GM19351 (cell line): ENCODE results near the gene NDST1.
A peak's percentile ranks its signal among the peaks of the same experiment; 100 is the strongest.

ENCODE experiments used
- ATAC-seq: cut with Tn5 transposase; IDR thresholded peaks from one replicate; pipeline ENCODE4 v1.9.1; 2021; ENCODE audit warnings: mild to moderate bottlenecking, moderate library complexity; ENCODE audit not compliant: unreplicated experiment

The NDST1 gene

GRCh38 chr5:150488519-150489359 is 19.2 kb upstream of the NDST1 start:
- no peak for ATAC-seq

GRCh38 chr5:150489360-150490295 is 18.3 kb upstream of the NDST1 start:
- ATAC-seq = peak; percentile 80

- ATAC-seq = no peak
Measured at GRCh38 chr5:150490296-150490669, 17.6 kb upstream of the NDST1 start.

GRCh38 chr5:150490754-150491153 is 17.2 kb upstream of the NDST1 start:
- no peak for ATAC-seq

- ATAC-seq = no peak
Measured at GRCh38 chr5:150491876-150492275, 16.1 kb upstream of the NDST1 start.

GRCh38 chr5:150492621-150493020 is 15.3 kb upstream of the NDST1 start:
- no peak for ATAC-seq

- no peak for ATAC-seq
Measured at GRCh38 chr5:150496098-150496497, 11.8 kb upstream of the NDST1 start.

GRCh38 chr5:150496534-150496933 is 11.4 kb upstream of the NDST1 start:
- no peak for ATAC-seq

GRCh38 chr5:150497274-150497988 is 10.5 kb upstream of the NDST1 start:
- ATAC-seq = no peak

GRCh38 chr5:150497989-150498317 is 10.0 kb upstream of the NDST1 start:
- ATAC-seq = no peak

- no peak for ATAC-seq
Measured at GRCh38 chr5:150498501-150498900, 9.4 kb upstream of the NDST1 start.

GRCh38 chr5:150498971-150499370 is 9.0 kb upstream of the NDST1 start:
- ATAC-seq = no peak

GRCh38 chr5:150499437-150499956 is 8.4 kb upstream of the NDST1 start:
- ATAC-seq = no peak

GRCh38 chr5:150500328-150500841 is 7.5 kb upstream of the NDST1 start:
- no peak for ATAC-seq

- ATAC-seq = no peak
Measured at GRCh38 chr5:150500905-150501304, 7.0 kb upstream of the NDST1 start.

GRCh38 chr5:150502106-150502505 is 5.8 kb upstream of the NDST1 start:
- ATAC-seq = no peak

- ATAC-seq = no peak
Measured at GRCh38 chr5:150502847-150503246, 5.1 kb upstream of the NDST1 start.

GRCh38 chr5:150503386-150503785 is 4.5 kb upstream of the NDST1 start:
- ATAC-seq = no peak

GRCh38 chr5:150503977-150504620 is 3.8 kb upstream of the NDST1 start:
- ATAC-seq = no peak

GRCh38 chr5:150505041-150505511 is 2.9 kb upstream of the NDST1 start:
- no peak for ATAC-seq
